Measurements from ENCODE around the gene PKD1L1.

- TF ChIP-seq CTCF (IDR thresholded peaks at IDR 0.05) (no peak), EP300 (IDR thresholded peaks at IDR 0.05) (no peak), POLR2A (IDR thresholded peaks at IDR 0.05) (no peak), POLR2AphosphoS5 (IDR thresholded peaks at IDR 0.05) (no peak)
Measured at GRCh38 chr7:47803025-47803424, 145.2 kb downstream of the PKD1L1 start.

All from gastroesophageal sphincter (tissue), 3 donors.